Measurements from ENCODE around the gene CNNM4. TPM values are rescaled to one million over a fixed set of nuclear protein-coding genes. Genes with fewer than 3 reads are reported as not detected.

The CNNM4 gene
- total RNA-seq, 1 donor from 2014 or later, result 6.3 TPM

DNA sequence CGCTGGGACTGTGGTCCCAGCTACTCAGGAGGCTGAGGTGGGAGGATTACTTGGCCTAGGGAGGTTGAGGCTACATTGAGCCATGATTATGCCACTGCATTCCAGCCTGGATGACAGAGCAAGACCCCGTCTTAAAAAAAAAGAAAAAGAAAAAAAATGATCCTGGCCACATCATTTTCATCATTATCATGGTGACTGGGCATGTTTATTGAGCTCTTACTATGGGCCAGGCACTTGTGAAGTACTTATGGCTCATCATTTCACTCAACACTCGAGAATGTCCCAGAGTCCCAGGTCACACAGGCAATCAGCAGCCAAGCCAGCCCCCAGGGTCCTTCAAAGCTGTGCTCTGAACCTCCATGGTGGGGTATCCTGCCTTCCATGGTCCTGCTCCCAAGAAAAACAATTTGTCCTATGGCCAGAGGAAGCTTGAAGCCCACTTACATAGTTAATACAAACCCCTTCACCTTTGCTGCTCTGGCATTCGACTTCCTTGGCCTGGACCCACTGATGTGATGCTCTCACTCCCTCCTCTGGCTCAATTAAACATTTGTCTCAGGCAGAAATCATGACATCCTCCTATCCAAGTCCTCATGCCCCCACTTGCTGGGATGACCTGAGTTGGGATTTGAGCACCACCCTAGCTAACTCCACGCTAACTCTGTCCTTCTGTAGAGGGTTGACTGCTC is 3.8 kb upstream of the CNNM4 start:
- Histone ChIP-seq H3K9me3 (ENCODE audit: control insufficient read depth in 3 of 3, low read length in 3 of 3) (no peaks in the 10 kb centered on the region), H3K27ac (ENCODE audit: low read depth, low read length) (no peak overlapping the region), H3K9ac (ENCODE audit: low read depth in 1 of 3, low read length in 3 of 3) (no peak overlapping the region), H3K36me3 (ENCODE audit: control insufficient read depth in 3 of 3, insufficient read depth in 3 of 3, low read length in 3 of 3) (peaks cover 0 to 2% (median 0%) of the 10 kb centered on the region in 3 donors), H3K4me3 (ENCODE audit: low read length in 3 of 3) (no peak overlapping the region), H3K27me3 (ENCODE audit: control insufficient read depth in 3 of 3, insufficient read depth in 3 of 3, low read length in 3 of 3) (no peaks in the 10 kb centered on the region), H3K4me1 (ENCODE audit: control insufficient read depth in 3 of 3, insufficient read depth in 3 of 3, low read length in 3 of 3) (peaks cover 13 to 16% (median 15%) of the 10 kb centered on the region in 3 donors)

DNA sequence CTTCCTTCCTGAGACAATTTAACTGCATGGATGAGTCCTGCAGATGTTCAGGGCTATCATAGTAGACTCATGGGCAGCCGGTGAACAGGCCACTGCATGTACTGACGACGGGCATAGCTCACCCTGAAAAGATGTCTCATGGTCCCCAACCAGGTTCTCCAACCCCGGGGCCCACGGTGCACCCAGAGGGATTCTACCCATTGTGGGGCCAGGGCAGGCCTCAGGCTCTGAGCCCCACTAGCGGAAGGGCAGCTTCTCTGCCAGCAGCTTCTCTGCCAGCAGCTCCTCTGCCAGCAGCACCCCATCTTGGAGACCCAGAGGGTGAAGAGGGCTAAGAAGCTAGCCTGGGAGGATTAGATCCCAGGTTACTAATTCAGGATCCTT is 3.2 kb upstream of the CNNM4 start:
- H3K36me3 ChIP-seq (ENCODE audit: control insufficient read depth in 3 of 3, insufficient read depth in 3 of 3, low read length in 3 of 3), result peaks cover 0 to 2% (median 0%) of the 10 kb centered on the region in 3 donors
- no peaks in the 10 kb centered on the region for H3K9me3 ChIP-seq (ENCODE audit: control insufficient read depth in 3 of 3, low read length in 3 of 3)
- peaks cover 18 to 22% (median 20%) of the 10 kb centered on the region in 3 donors for H3K4me1 ChIP-seq (ENCODE audit: control insufficient read depth in 3 of 3, insufficient read depth in 3 of 3, low read length in 3 of 3)
- H3K4me3 ChIP-seq (ENCODE audit: low read length in 3 of 3), result no peak overlapping the region
- no peak overlapping the region for H3K9ac ChIP-seq (ENCODE audit: low read depth in 1 of 3, low read length in 3 of 3)
- H3K27ac ChIP-seq (ENCODE audit: low read depth, low read length), result no peak overlapping the region
- H3K27me3 ChIP-seq (ENCODE audit: control insufficient read depth in 3 of 3, insufficient read depth in 3 of 3, low read length in 3 of 3), result no peaks in the 10 kb centered on the region

DNA sequence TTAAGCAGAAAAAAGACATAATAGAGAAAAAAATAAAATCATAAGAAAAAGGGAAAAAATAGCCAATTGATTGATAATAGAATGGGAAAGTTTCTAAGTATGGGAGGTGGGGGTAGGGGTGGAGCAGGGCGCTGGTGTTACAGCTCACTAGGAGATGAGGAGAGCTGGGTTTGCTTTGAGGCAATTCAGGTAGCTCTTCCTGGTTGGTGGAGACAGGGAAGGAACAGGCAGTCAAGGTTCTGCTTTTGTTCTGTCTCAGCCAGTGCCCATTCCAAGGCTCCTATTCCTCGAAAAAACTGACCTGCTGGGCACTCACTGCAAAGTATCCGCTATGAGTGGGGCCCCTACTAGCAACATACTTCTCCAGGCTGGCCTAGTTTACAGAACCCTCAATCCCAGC is 1.7 kb upstream of the CNNM4 start:
- Histone ChIP-seq H3K4me1 (ENCODE audit: control insufficient read depth in 3 of 3, insufficient read depth in 3 of 3, low read length in 3 of 3) (peaks cover 33 to 37% (median 35%) of the 10 kb centered on the region in 3 donors), H3K27ac (ENCODE audit: low read depth, low read length) (no peak overlapping the region), H3K27me3 (ENCODE audit: control insufficient read depth in 3 of 3, insufficient read depth in 3 of 3, low read length in 3 of 3) (no peaks in the 10 kb centered on the region), H3K9ac (ENCODE audit: low read depth in 1 of 3, low read length in 3 of 3) (no peak overlapping the region), H3K9me3 (ENCODE audit: control insufficient read depth in 3 of 3, low read length in 3 of 3) (no peaks in the 10 kb centered on the region), H3K4me3 (ENCODE audit: low read length in 3 of 3) (no peak overlapping the region), H3K36me3 (ENCODE audit: control insufficient read depth in 3 of 3, insufficient read depth in 3 of 3, low read length in 3 of 3) (peaks cover 0 to 2% (median 0%) of the 10 kb centered on the region in 3 donors)

DNA sequence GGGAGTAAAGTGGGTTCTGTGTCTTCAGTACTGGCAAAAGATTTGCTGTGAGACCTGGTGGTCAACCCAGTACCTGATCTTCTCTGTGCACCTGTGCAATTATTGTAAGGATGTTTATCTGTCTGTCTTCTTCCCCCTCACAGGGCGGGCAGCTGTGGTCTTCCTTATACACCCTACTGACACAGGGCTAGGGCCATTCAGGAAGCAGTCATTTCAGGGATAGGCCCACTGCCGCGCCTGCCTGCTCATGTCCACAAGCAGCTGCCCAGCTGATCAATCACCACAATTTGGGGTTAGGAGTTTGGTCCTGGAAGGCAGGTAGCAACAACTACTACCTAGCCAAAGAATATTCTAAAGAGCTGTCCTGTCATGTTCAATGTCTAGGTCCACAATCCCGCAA is 1.2 kb upstream of the CNNM4 start:
- H3K27me3 ChIP-seq (ENCODE audit: control insufficient read depth in 3 of 3, insufficient read depth in 3 of 3, low read length in 3 of 3), result no peaks in the 10 kb centered on the region
- H3K9me3 ChIP-seq (ENCODE audit: control insufficient read depth in 3 of 3, low read length in 3 of 3), result no peaks in the 10 kb centered on the region
- no peak overlapping the region for H3K9ac ChIP-seq (ENCODE audit: low read depth in 1 of 3, low read length in 3 of 3)
- peaks cover 0 to 2% (median 0%) of the 10 kb centered on the region in 3 donors for H3K36me3 ChIP-seq (ENCODE audit: control insufficient read depth in 3 of 3, insufficient read depth in 3 of 3, low read length in 3 of 3)
- H3K27ac ChIP-seq (ENCODE audit: low read depth, low read length), result no peak overlapping the region
- H3K4me3 ChIP-seq (ENCODE audit: low read length in 3 of 3), result no peak overlapping the region
- H3K4me1 ChIP-seq (ENCODE audit: control insufficient read depth in 3 of 3, insufficient read depth in 3 of 3, low read length in 3 of 3), result peaks cover 38 to 42% (median 40%) of the 10 kb centered on the region in 3 donors

DNA sequence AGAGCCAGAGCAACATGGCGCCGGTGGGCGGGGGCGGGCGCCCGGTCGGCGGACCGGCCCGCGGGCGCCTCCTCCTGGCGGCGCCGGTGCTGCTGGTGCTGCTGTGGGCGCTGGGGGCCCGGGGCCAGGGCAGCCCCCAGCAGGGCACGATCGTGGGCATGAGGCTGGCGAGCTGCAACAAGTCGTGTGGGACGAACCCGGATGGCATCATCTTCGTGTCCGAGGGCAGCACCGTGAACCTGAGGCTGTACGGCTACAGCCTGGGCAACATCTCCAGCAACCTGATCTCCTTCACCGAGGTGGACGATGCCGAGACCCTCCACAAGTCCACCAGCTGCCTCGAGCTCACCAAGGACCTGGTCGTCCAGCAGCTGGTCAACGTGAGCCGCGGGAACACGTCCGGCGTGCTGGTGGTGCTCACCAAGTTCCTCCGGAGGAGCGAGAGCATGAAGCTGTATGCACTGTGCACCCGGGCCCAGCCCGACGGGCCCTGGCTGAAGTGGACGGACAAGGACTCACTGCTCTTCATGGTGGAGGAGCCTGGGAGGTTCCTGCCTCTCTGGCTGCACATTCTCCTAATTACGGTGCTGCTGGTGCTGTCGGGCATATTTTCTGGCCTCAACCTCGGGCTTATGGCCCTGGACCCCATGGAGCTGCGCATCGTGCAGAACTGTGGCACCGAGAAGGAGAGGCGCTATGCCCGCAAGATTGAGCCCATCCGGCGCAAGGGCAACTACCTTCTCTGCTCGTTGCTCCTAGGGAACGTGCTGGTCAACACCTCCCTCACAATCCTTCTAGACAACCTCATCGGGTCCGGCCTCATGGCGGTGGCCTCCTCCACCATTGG is 507 bp downstream of the CNNM4 start:
- Histone ChIP-seq H3K27ac (ENCODE audit: low read depth, low read length) (peak overlapping the region; percentile 14), H3K27me3 (ENCODE audit: control insufficient read depth in 3 of 3, insufficient read depth in 3 of 3, low read length in 3 of 3) (no peaks in the 10 kb centered on the region), H3K36me3 (ENCODE audit: control insufficient read depth in 3 of 3, insufficient read depth in 3 of 3, low read length in 3 of 3) (peaks cover 0 to 2% (median 0%) of the 10 kb centered on the region in 3 donors), H3K4me3 (ENCODE audit: low read length in 3 of 3) (peak overlapping the region; percentile 77 to 98 (median 95)), H3K9me3 (ENCODE audit: control insufficient read depth in 3 of 3, low read length in 3 of 3) (no peaks in the 10 kb centered on the region), H3K9ac (ENCODE audit: low read depth in 1 of 3, low read length in 3 of 3) (peak overlapping the region; percentile 60 to 93 (median 87)), H3K4me1 (ENCODE audit: control insufficient read depth in 3 of 3, insufficient read depth in 3 of 3, low read length in 3 of 3) (peaks cover 40 to 44% (median 40%) of the 10 kb centered on the region in 3 donors)

DNA sequence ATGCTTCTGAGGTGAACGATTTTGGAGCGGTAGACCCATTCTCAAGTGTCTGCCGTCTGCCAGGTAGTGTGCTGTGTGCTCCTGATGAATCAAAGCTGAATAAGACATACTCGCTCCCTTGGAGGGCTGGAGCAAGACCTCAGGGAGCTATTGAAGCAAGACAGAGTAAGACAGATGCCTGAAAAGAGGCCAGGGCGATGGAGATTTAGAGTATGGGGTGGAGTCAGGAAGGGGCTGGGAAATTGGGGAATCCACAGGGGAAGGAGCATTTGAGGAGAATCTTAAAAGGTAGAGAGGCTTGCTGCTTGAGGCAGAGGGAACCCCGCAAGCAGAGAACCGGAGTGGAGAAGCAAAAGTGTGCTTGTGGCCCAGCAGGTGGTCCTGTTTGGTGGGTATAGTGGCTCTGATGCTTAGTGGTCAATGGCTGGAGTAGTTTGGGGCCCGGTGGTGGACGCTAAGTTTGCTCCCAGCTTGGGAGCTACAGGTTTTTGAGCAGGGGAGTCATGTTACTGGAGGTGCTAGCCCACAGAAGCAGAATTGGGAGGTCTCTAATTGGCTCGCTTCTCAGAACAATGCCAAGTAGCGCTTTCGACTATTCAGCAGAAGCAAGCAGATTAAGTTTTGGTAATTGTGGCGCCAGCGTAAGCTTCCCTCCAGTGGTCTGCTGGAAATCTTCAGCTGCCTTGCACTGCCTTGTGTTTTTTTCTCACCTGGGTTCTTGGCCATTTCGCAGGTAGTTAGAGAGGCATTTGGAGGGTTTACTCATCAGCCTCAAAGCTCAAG is 2.0 kb downstream of the CNNM4 start:
- H3K4me1 ChIP-seq (ENCODE audit: control insufficient read depth in 3 of 3, insufficient read depth in 3 of 3, low read length in 3 of 3), result peaks cover 40 to 48% (median 40%) of the 10 kb centered on the region in 3 donors
- H3K4me3 ChIP-seq (ENCODE audit: low read length in 3 of 3), result peak overlapping the region; percentile 77 to 98 (median 95)
- H3K27me3 ChIP-seq (ENCODE audit: control insufficient read depth in 3 of 3, insufficient read depth in 3 of 3, low read length in 3 of 3), result no peaks in the 10 kb centered on the region
- H3K9ac ChIP-seq (ENCODE audit: low read depth in 1 of 3, low read length in 3 of 3), result peak overlapping the region; percentile 60 to 80 (median 72)
- no peaks in the 10 kb centered on the region for H3K9me3 ChIP-seq (ENCODE audit: control insufficient read depth in 3 of 3, low read length in 3 of 3)
- H3K36me3 ChIP-seq (ENCODE audit: control insufficient read depth in 3 of 3, insufficient read depth in 3 of 3, low read length in 3 of 3), result peaks cover 0 to 2% (median 0%) of the 10 kb centered on the region in 3 donors
- peak overlapping the region; percentile 12 for H3K27ac ChIP-seq (ENCODE audit: low read depth, low read length)

DNA sequence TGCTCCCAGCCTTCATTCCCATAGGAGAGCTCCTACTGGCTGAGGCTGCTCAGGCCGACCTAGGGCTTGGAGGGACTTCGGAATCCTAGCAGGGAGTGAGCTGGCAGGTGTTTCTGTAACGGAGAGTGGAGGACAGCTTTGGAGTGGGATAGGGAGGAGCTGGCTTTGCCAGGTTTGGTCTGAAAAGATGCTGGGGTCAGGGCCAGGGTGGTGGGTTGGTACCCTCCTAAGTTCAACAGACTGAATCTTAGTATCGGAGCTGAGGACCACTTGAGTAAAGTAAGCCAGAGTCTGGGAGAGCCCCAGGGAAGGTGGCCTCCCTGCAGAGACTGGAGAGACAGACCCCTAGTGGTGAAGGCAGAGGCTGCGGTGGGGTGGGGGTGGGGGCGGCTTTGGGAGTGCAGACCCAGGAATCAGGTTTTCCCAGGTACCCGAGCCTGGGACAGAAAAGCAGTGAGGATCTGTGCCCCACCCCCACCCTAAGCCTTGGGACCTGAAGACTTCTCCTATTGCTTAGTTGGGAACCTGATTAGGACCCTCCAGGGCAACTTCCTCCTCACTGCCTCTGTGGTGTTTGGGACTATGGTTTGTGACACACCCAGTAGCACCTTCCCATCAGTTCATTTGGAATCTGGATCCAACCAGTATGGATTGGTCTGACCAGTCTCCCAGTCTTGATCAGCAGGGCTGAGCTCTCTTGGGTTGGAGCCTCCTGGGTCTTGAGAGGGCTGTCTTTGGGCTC is 3.0 kb downstream of the CNNM4 start:
- Histone ChIP-seq H3K27ac (ENCODE audit: low read depth, low read length) (peak overlapping the region; percentile 45), H3K9me3 (ENCODE audit: control insufficient read depth in 3 of 3, low read length in 3 of 3) (no peaks in the 10 kb centered on the region), H3K4me1 (ENCODE audit: control insufficient read depth in 3 of 3, insufficient read depth in 3 of 3, low read length in 3 of 3) (peaks cover 40 to 48% (median 40%) of the 10 kb centered on the region in 3 donors), H3K27me3 (ENCODE audit: control insufficient read depth in 3 of 3, insufficient read depth in 3 of 3, low read length in 3 of 3) (no peaks in the 10 kb centered on the region), H3K36me3 (ENCODE audit: control insufficient read depth in 3 of 3, insufficient read depth in 3 of 3, low read length in 3 of 3) (peaks cover 0 to 2% (median 0%) of the 10 kb centered on the region in 3 donors), H3K9ac (ENCODE audit: low read depth in 1 of 3, low read length in 3 of 3) (peak overlapping the region; percentile 60 to 80 (median 65)), H3K4me3 (ENCODE audit: low read length in 3 of 3) (peak overlapping the region; percentile 77 to 98 (median 95))

DNA sequence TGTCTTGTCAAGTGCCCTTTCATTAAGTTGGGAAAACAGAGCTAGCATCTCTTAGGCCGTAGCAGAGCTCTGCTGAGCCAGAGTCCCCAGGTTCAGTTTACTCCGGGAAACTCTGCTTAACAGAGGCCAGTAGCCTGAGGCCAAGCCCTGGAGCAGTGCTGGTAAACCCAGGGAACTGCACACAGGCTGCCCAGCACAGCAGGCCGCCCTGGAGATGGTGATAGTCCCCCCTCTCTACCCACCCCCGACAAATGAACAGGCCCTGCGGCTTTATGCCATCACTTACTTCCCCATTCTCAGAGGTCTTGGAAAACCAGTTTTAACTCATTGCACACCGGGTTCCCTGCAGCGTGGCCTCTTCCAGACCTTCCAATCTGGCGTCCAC is 3.5 kb downstream of the CNNM4 start:
- peak overlapping the region; percentile 45 for H3K27ac ChIP-seq (ENCODE audit: low read depth, low read length)
- peak overlapping the region; percentile 14 to 77 (median 56) for H3K4me3 ChIP-seq (ENCODE audit: low read length in 3 of 3)
- H3K36me3 ChIP-seq (ENCODE audit: control insufficient read depth in 3 of 3, insufficient read depth in 3 of 3, low read length in 3 of 3), result peaks cover 0 to 2% (median 0%) of the 10 kb centered on the region in 3 donors
- H3K27me3 ChIP-seq (ENCODE audit: control insufficient read depth in 3 of 3, insufficient read depth in 3 of 3, low read length in 3 of 3), result no peaks in the 10 kb centered on the region
- H3K4me1 ChIP-seq (ENCODE audit: control insufficient read depth in 3 of 3, insufficient read depth in 3 of 3, low read length in 3 of 3), result peaks cover 40 to 49% (median 40%) of the 10 kb centered on the region in 3 donors
- H3K9me3 ChIP-seq (ENCODE audit: control insufficient read depth in 3 of 3, low read length in 3 of 3), result no peaks in the 10 kb centered on the region
- peak overlapping the region; percentile 57 to 80 (median 60) for H3K9ac ChIP-seq (ENCODE audit: low read depth in 1 of 3, low read length in 3 of 3)

Measured in skeletal muscle tissue (tissue), 4 donors.